Activated CD4-positive, alpha-beta T cell treated with anti-CD3 and anti-CD28 coated beads for 48 hours (primary cell): Measurements from ENCODE around the gene PFKL.

Experiments used
- DNase-seq: peaks from one replicate; pipeline ENCODE4 v3.0.0-alpha.2; 2020

Gene PFKL

DNA sequence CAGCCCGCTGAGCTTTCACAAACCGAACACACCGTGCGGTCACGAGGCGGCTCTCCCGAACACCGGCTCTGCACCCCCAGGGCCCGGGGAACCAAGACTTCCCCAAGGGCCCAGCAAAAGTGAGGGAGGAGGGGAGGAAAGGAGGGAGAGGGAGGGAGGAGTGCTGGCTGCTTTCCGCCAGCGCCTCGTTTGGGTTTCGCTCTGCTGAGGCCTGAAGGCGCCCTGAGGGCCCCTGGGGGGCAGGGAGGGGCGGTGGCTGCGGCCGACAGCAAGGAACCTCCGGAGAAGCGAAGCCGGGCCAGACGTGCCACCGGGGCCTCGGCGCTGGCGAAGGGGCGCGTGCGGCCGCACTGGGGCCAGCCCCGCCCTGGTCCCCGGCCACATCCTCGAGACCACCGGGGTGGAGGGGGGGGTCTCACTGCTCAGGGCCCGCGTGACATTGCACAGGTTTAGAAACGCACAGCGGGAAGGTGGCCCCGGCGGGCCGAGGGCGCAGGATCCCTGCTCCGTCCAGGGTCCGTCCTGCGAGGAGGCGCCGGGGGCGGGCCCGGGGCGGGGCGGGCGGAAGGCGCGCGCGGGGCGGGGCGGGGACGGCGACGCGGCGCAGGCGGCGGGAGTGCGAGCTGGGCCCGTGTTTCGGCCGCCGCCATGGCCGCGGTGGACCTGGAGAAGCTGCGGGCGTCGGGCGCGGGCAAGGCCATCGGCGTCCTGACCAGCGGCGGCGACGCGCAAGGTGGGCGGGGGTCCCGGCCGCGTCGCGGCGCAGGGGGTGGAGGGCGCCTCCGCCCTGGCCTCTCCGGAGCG lies at the start of gene PFKL:
PFKL (plus strand) TSS at position 596 of the 804 bp plus-strand sequence; CDS start at position 649, 53 bp downstream.
- DNase-seq: peak; percentile 78

DNA sequence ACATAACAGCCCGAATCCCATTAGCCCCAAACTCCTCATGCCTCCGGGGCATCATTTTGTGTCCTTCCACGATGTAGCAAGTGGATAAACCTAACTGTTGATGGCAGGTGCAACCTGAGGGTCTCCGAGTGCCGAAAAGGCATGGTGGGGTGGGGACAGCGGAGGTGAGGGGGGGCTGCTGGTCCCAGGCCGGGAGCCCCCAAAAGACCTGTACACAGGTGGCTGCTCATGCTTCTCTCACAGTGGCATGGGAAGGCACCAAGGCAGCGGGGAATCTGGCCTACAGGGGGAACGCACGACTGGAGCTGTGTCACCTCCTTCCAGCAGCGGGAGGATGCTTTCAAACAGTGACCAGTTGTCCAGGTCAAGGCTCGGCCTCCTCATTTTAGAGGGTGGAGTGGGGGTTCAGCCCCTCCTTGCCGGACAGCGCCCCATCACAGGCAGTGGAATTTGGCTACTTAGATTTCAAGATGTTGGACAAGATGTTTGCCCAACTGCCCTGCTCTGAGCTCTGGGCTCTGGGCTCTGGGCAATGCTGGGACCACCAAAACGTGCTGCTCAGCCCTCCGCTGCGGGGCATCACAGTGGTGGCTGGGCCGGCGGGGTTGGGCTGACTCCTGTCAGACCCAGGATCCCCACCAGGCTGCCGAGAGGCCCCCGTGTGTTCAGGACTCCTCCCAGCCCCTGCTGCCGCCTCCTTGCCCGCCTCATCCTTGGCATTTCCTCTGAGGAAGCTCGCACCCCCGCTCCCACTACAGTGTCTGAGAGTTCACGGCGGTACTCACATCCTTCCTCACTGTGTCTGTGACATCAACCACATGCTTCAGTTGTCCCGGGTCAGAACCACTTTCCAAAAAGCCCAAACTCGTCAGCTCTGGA lies 45.8 kb upstream of the PFKL start:
- no peak for DNase-seq

DNA sequence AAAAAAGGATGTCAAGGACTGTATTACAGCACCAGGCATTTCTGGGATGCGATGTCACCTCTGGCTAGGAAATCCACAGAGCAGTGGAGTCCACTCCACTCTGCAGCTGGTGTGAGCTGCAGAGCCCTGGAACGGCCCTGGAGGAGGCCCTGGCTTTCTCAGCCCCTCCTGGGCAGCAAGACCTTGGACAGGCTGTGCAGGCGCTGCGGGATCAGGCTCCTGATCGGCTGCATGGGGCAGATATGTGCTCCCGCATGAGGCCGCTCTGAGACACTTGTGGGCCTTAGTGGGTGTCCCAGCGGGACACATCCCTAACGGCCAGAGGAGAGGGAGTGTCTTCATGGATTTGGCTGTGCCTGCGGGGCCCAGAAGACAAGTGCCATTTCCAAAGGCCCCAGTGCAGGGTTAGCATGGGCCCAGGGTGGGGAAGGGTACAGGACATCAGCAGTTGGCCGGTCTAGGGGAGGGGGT lies 44.3 kb upstream of the PFKL start:
- DNase-seq: no peak

DNA sequence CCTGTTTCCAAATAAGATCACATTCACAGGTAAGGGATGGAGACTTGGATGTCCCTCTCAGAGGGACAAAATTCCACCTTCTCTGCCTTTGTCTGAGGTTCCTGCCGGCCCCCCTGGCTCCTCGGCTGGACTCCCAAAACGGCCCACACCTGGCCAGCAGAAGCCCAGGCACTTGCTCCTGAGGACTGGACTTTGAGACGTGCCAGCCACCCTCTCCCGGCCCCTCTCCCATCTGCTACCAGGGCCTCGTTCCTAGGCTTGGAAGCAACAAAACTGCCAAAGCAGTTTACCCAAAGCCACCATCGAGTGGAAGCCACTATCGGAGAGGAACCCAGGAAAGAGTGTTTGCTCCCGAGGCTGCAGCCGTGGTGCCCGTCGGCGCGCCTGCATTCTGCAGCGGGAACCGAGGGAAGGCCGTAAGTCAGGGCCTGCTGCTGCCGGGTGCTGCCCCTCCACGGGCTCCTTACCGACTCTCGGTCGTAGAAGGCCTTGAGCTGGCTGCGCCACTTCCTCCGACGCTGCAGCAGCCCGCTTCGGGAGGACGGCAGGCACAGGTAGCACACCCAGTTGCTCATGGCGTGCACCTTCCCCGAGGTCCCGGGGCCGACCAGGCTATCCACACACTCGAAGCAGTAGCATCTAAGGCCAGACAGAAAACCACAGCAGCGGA lies 41.7 kb upstream of the PFKL start:
- no peak for DNase-seq

DNA sequence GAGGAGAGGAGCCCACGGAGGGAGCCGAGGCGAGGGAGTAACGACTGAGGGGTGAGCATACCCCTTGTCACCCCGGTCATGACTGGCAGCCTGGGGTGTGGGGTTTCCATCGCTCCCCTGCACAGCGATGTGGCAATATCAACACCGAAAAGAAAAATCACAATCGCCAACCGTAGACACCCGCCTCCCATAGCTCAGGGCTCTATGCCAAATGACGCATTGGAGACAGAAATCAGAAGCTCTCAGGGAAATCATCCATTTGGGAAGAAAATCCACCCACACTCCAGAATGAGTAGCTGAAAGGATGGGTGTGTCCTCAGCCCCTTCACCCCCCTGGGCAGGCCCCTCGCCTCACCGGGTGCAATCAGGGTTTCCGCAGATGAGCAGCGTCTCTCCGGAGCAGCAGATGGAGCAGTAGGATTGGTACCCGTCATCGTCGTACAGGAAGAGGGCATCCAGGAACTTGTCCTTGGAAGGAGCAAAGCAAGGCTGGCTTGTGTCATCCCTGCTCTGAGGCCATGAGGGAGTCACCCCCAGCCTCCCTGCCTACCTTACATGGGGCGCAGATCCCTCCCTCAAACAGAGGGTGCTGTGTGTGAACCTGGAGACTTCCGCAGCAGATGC lies 40.7 kb upstream of the PFKL start:
- no peak for DNase-seq

DNA sequence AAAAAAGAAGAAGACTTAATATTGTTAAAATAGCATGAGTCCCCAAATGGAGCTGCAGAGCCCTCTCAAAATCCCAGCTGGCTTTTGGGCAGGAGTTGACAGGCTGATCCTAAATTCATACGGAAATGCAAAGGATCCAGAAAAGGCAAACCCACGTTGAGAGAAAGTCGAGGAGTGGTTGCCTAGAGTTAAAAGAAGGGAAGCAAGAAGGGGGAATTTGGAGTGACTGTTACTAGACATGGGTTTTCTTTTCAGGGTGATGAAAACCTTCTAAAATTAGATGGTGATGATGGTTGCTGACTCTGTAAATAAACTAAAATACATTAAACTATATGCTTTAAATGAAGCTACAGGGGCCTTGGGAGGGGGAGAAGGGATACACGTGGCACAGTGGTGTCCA lies 39.8 kb upstream of the PFKL start:
- DNase-seq: no peak

DNA sequence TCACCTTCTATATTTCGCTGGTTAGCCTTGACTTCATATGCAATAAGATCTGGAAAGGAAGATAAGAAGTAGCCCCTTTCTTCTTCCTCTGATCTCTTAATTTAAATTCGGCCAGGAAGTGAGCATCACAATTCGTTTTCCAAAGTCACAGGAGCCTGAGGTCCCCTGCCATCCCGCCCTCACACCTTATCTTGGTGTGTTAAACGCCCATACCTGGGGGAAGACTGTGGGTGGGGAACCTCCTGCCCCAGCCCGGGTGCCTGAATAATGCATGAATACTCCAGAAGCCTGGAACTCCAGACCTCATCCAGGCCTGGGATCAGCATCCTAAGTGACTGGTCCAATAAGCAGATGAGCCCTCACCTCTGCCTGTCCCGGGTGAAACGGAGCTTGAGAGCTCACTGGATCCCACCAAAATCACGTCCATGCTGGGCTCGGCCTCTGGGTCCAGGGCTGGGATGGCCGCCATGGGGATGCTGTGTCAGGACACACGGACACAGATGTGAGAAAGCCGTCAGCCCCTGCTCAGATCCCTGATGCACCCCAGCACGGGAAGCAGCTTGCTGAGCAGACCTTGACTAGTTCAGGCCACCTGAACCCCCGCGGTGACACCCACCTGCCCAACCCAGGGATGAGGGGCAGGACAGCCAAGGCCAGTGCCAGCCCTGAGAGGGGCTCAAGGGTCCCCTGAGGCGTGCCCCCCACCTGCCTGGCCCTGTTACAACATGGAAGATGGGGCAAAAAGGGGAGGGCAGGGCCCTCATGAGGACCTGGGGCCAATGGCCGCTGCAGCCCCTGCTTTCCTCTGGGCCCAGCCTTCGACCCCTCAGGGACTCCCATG lies 38.8 kb upstream of the PFKL start:
- DNase-seq: no peak

DNA sequence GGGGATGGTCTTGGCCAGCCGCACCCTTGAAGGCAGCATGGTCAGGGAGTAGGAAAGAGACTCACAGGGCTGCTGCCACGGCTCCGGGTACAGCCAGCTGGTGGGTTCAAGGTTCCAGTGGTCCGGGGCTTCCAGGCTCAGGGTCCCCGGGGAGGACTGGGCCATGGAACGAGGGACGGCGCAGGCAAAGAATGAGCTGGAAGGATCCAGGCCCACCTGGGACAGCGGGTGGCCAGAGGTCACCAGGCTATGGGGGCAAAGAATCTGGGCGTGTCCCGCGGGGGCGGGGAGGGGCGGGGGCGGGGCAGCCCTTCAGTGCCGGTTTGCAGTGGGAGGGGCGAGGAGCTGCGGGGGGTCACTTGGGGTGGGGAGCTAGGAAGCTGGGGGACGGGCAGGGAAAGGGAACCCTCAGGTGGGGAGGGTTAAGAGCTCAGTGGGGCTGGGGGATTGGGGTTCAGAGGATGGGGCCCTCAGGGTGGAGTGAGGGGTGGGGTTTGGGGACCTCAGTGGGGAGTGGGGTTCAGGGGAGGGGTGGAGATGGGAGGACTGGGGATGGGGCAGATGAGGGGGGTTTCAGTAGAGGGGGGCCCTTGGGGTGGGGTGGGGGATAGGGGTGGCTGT lies 38.1 kb upstream of the PFKL start, which contains the start of gene DNMT3L:
DNMT3L (minus strand) TSS at position 223 of the 621 bp plus-strand sequence. CDS start 638 bp downstream, outside the sequence.
- DNase-seq: no peak

DNA sequence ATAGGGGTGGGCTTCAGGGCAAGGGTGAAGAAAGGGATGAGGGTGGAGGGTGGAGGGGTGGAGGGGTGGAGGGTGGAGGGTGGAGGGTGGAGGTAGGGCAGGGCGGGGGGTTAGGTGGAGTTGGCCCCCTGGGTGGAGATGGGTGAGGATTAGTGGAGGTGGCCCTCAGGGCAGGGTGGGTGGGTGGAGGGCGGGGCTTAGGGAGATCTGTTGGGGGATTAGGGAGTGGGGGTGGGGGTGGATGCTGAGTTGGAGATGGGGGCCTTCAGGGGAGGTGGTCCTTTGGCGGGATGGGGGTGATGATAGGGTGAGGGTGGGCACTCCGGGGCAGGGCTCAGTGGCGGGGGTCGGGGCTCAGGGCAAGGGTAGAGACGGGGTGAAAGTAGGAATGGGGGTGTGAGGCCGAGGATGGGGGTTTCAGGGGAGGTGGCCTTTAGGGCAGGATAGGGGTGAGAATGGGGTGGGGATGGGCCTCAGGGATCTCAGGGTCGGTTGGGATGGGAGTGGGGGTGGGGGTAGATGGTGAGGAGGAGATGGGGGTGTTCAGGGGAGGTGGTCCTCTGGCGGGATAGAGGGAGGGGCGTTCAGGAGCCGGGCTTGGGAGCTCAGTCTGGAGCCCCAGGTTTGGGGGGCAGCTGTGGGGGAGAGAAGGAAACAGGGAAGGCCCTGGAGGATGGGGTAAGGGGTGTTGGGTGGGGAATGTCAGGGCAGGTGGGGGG lies 37.4 kb upstream of the PFKL start:
- DNase-seq: no peak

DNA sequence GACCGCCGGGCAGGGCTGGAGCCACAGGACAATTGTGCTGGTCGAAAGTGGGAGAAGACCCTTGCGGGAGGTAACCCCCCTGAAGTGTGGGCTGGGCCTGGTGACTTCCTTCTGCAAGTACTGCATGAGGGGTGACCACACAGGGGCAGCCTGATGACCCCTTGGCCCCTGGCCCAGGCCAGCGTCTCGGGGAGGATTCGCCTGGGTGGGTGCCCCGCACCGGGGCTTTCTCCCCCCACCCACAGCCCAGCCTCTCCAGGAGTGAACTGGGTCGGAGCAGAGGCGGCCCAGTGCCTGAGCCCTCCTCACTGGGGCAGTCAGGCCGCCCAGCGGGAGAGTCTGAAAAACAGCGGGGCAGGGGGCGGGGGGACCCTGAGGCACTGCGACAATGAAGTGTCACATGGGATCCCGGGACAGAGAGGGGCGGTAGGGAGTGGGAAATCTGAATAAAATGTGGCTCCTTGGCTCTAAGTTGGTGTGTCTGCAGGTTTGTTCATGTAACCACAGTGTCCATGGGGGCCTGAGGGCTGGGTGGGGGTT lies 36.6 kb upstream of the PFKL start:
- DNase-seq: no peak

DNA sequence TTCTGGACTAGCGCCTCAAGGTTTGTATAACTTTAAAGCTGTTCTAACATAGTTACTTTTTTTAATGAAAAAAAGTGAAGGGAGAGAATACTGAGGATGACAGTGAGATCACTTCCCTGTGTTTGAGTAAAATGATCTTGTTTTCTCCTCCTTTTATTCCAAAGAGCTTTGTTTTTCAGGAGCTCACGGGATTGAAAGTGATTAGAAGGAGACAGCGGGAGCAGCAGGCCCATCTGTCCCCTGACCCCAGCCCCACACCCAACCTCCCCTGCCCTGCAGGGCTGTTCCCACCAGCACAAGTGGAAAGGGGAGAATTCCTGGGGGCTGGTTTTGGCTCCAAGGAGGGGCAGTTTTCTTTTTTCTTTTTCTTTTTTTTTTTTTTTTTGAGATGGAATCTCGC lies 36.1 kb upstream of the PFKL start:
- no peak for DNase-seq

DNA sequence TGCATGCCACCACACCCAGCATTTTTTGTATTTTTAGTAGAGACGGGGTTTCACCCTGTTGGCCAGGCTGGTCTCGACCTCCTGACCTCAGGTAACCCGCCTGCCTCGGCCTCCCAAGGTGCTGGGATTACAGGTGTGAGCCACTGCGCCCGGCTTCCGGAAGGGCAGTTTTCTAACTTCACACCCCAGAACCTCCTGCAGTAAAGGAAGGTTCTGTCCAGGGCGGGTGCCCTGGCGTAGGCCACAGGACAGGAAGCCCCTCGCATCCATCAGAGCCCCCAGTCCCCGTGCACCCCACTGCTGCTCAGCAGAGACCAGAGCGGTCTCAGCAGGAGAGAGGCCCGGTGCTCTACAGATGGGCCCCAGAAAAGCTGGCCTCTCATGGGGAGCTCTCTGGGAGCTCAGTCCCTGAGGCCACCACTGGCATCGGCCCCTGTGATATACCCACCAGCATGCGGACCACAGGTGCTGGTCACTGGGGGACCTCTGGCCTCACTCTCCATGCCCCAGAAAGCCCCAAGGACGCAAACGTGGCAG lies 34.1 kb upstream of the PFKL start:
- DNase-seq: no peak

DNA sequence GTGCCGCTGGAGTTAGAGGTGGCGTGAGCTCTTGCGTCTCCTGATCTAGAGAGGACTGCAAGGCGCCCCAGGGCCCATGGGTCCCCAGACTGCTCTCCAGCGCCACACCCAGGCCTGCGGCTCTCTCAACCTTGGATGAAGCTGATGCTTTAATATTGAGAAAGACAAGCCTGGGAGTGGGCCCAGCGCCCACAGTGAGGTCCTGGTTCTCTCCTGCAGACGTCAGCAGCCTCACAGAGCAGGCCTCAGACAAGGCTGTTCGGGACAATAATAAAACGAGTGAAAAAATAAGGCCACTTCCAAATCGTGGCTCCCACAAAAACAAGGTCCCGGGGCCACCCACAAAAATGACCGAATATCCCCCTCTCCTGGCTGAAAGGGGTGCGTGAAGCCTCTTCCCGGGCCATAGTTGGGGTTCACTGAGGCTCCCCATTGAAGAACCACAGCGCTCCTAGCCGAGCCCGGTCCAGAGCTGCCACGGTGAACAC lies 32.2 kb upstream of the PFKL start:
- peak; percentile 24 for DNase-seq

DNA sequence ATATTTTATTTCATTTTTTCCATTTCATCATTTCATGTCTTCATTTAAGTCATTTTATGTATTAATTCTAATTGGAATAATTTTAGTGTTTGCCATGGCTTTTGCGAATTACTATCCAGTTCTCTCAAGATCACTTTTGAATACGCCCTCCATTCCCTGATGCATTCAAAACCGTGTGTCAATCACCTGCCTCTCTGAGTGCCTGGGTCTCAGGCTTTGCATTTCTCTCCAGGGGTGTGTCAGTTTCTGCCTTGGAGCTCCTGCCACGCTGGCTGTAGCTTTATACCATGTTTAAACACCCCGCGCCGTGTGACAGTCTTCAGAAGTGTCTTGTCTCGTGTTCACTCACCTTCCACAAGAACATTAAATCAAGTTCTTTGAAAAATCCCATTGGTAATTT lies 30.8 kb upstream of the PFKL start:
- no peak for DNase-seq

DNA sequence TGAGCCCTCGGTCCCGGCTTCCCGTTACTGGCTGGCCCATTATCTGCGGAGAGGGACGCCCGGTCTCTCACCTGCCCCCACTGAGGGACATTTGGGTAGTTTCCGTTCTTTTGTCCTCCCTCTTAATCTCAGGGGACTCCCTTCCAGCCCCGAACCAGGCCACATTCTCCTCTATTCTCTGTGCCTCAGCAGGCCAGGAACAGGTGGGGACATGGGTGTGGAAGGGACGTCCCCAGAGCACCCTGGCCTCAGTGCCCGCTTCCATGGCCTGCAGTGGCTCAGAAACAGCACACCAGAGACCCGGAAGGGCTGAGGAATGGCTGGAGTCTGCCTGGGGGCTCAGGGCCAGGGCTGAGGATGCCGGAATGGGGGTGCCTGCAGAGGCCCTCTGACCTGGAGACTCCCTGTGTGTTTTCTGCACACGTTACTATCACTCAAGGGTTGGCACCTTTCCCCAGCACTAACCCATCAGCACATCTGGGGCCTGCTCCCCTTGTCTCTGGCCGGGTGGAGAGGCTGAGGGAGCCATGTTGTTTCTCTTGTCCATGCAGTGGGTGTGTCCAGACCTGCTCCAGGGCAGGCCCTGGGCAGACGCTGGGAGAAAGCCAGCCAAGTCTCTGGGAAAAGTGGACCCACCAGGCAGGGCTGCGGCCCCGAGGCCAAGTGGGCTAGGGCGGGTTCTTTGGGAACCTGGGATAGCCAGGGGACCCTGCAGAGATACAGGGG lies 28.1 kb upstream of the PFKL start:
- no peak for DNase-seq

DNA sequence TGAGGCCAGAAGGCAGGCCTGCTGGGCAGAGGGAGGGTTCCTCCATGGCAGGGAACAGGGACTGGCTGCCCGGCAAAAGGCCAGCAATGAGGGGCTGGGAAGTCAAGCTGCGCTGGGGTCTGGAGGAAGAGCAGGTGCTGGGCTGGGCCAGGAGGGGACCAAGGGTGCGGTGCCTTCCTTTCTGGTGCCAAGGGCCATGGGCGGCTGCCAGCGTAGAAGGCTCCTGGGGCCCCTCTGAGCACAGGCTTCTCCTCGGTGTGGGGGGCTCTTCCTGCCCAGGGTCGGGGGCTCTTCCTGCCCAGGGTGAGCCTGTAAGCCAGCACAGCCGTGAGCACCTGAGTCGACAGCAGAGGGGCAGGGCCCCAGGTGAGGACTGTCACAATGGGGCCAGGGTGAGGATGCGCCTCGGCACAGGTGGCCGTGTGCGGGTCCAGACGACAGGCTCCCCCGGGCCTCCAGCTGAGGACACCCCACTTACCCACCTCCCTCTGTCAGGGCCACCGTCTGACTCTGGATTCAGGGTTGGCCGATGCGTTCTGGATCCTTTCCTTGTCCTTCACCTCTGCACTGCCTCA lies 27.5 kb upstream of the PFKL start:
- no peak for DNase-seq

DNA sequence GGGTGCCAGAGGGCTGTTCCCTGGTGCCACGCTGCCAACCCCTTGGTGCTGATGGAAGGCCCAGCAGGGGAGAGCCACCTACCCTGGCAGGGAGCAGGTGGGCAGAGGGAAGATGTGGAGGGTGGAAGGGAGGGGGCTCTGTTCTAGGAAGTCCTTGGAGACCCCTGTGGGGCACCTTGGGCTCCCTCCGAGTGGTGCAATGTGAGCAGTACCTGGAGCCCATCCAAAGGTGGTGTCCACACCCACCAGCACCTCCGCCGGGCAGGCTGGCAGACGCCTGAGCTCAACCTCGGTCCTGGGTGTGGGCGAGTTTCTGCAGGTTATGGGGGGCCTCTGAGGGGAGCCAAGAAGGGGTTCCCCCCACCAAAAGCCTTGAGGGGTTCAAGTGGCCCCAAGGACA lies 26.8 kb upstream of the PFKL start:
- no peak for DNase-seq

DNA sequence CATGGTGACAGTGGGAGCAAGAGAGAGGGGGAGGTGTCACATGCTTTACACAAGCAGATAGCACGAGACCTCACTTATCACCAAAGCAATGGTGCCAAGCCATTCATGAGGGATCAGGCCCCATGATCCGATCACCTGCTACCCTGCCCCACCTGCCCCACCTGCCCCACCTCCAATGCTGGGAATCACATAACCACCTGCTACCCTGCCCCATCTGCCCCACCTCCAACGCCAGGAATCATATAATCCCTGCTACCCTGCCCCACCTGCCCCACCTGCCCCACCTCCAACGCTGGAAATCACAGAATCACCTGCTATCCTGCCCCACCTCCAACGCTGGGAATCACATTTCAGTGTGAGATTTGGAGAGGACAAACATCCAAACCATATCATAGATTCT lies 24.8 kb upstream of the PFKL start:
- DNase-seq: no peak
